CD14-positive monocyte (primary cell): ENCODE data around the gene TENT4B. TPM values are rescaled to one million over a fixed set of nuclear protein-coding genes. Genes with fewer than 3 reads are reported as not detected.

Experiments used
- DNase-seq, 3 donors: peaks; one replicate each; pipeline ENCODE4 v3.0.0-alpha.2; 2011 to 2022
- H2AFZ ChIP-seq: 2 replicates; pipeline ENCODE4 v1.6.0; 2012; ENCODE audit warnings: mild to moderate bottlenecking, low read depth, low read length, inconsistent platforms; ENCODE audit not compliant: insufficient read depth, poor library complexity, severe bottlenecking
- H3K27ac ChIP-seq, 2 donors: 1 replicate in 1 of 2; 2 replicates in 1 of 2; pipeline ENCODE4 v1.5.1; 2012 to 2013; ENCODE audit warnings: low read length in 2 of 2, control low read depth in 1 of 2, inconsistent platforms in 1 of 2, low read depth in 1 of 2, mild to moderate bottlenecking in 1 of 2
- H3K27me3 ChIP-seq, 2 donors: one replicate each; pipeline versions ENCODE4 v1.6.0 to v1.6.1; 2011 to 2013; ENCODE audit warnings: low read length in 2 of 2; ENCODE audit not compliant: control insufficient read depth in 2 of 2, insufficient read depth in 2 of 2
- H3K36me3 ChIP-seq, 2 donors: replicated peaks in 1 of 2; 1 replicate in 1 of 2; 2 replicates in 1 of 2; pipeline versions ENCODE4 v1.5.1 to v1.6.1; 2012 to 2013; ENCODE audit warnings: low read length in 2 of 2, control low read depth in 1 of 2, inconsistent platforms in 1 of 2, mild to moderate bottlenecking in 1 of 2; ENCODE audit not compliant: insufficient read depth in 2 of 2, control insufficient read depth in 1 of 2
- H3K4me1 ChIP-seq, 2 donors: 1 replicate in 1 of 2; 2 replicates in 1 of 2; pipeline versions ENCODE4 v1.5.1 to v1.6.1; 2012 to 2013; ENCODE audit warnings: low read length in 2 of 2, control low read depth in 1 of 2, inconsistent platforms in 1 of 2, mild to moderate bottlenecking in 1 of 2, moderate library complexity in 1 of 2; ENCODE audit not compliant: insufficient read depth in 2 of 2, control insufficient read depth in 1 of 2
- H3K4me2 ChIP-seq: replicated peaks from 2 replicates; pipeline ENCODE3; 2012; ENCODE audit warnings: low read length, moderate library complexity, mild to moderate bottlenecking; ENCODE audit not compliant: poor library complexity, severe bottlenecking; ENCODE audit errors: extremely low read depth
- H3K4me3 ChIP-seq, 3 experiments: fragments of 200-600 bp in 1 of 3; sonication (generic) in 1 of 3; replicated peaks in 1 of 3; 1 replicate in 2 of 3; 2 replicates in 1 of 3; pipeline ENCODE4 v1.5.1; 2011 to 2013; ENCODE audit warnings: low read length in 3 of 3, mild to moderate bottlenecking in 3 of 3, control low read depth in 2 of 3, low read depth in 2 of 3, inconsistent platforms in 1 of 3, moderate library complexity in 1 of 3
- H3K79me2 ChIP-seq: 2 replicates; pipeline ENCODE4 v1.6.0; 2012; ENCODE audit warnings: mild to moderate bottlenecking, control low read depth, inconsistent platforms, low read length, moderate library complexity; ENCODE audit not compliant: insufficient read depth
- H3K9ac ChIP-seq: 2 replicates; pipeline ENCODE4 v1.6.0; 2017; ENCODE audit warnings: low read length, mild to moderate bottlenecking; ENCODE audit not compliant: insufficient read depth, poor library complexity, severe bottlenecking
- H3K9me3 ChIP-seq, 2 donors: replicated peaks in 1 of 2; 1 replicate in 1 of 2; 2 replicates in 1 of 2; pipeline versions ENCODE4 v1.5.1 to v1.6.1; 2012 to 2013; ENCODE audit warnings: low read length in 2 of 2, control low read depth in 1 of 2; ENCODE audit not compliant: control insufficient read depth in 1 of 2, insufficient read depth in 1 of 2
- H4K20me1 ChIP-seq: 2 replicates; pipeline ENCODE4 v1.6.0; 2012; ENCODE audit warnings: mild to moderate bottlenecking, low read length, control low read depth, moderate library complexity; ENCODE audit not compliant: insufficient read depth
- H3K27ac Mint-ChIP-seq, 7 donors: one replicate each; pipeline ENCODE4 v1.8.0; 2020; ENCODE audit warnings: mild to moderate bottlenecking in 7 of 7, mixed read lengths in 7 of 7, moderate library complexity in 6 of 7, inconsistent platforms in 2 of 7
- H3K27me3 Mint-ChIP-seq, 3 donors: one replicate each; pipeline ENCODE4 v1.8.0; 2021 to 2022; ENCODE audit warnings: low read depth in 3 of 3, mild to moderate bottlenecking in 3 of 3, mixed read lengths in 3 of 3, moderate library complexity in 3 of 3, inconsistent platforms in 1 of 3
- H3K36me3 Mint-ChIP-seq, 2 donors: one replicate each; pipeline ENCODE4 v1.8.0; 2020; ENCODE audit warnings: mixed read lengths in 2 of 2, inconsistent platforms in 1 of 2, mild to moderate bottlenecking in 1 of 2
- H3K4me1 Mint-ChIP-seq: one replicate; pipeline ENCODE4 v1.8.0; 2020; ENCODE audit warnings: mild to moderate bottlenecking, mixed read lengths
- H3K4me3 Mint-ChIP-seq, 2 donors: one replicate each; pipeline ENCODE4 v1.8.0; 2020; ENCODE audit warnings: mild to moderate bottlenecking in 2 of 2, mixed read lengths in 2 of 2, moderate library complexity in 1 of 2
- H3K9me3 Mint-ChIP-seq, 7 donors: one replicate each; pipeline ENCODE4 v1.8.0; 2020 to 2022; ENCODE audit warnings: mixed read lengths in 7 of 7, mild to moderate bottlenecking in 6 of 7, moderate library complexity in 6 of 7, inconsistent platforms in 2 of 7
- WGBS: methylation state at CpG from one replicate; pipeline ENCODE4 v1.1.5; 2013; ENCODE audit warnings: missing lambda C conversion rate; ENCODE audit not compliant: insufficient coverage; 5-methylcytosine and 5-hydroxymethylcytosine counted together
- intact Hi-C, 2 donors: fragments of 100-400 bp; cut with micrococcal nuclease; formaldehyde crosslinking; loops; one replicate each; pipeline versions ENCODE4 v1.15.0 to v1.15.1; 2023
- polyA plus RNA-seq, 3 donors: library from polyadenylated mRNA; depleted of rRNA in 1 of 3; unstranded in 2 of 3; stranded (reverse) in 1 of 3; fragments of 300-500 nt in 2 of 3; fragments of >200 nt in 1 of 3; fragmentation: Illumina TruSeq in 2 of 3; gene quantifications; 1 replicate in 2 of 3; 2 replicates in 1 of 3; pipeline ENCODE4 v1.2.3, GENCODE V29; 2012 to 2021
- TF ChIP-seq, protein P1 (sequence below): fragments of 200-600 bp; IDR thresholded peaks from one replicate; pipeline ENCODE4 v1.8.0; 2022; ENCODE audit warnings: antibody characterized with exemption, mild to moderate bottlenecking

The TENT4B gene
- polyA plus RNA-seq, 3 donors: 1.4 to 9.0 (median 1.7) TPM

DNA sequence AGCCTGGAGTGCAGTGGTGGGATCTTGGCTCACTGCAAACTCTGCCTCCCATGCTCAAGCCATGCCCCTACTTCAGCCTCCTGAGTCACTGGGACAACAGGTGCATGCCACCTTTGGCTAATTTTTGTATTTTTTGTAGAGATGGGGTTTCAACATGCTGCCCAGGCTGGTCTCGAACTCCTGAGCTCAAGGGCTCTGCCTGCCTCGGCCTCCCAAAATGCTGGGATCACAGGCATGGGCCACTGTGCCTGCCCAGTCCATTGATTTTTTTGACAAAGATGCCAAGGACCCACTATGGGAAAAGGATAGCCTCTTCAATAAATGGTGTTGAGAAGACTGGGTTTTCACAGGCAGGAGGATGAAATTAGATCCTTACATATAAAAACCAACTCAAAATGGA, 102.4 kb downstream of the TENT4B start:
- Histone ChIP-seq H3K4me1 (peaks cover 28 to 42% of the 10 kb centered on the region in 2 donors), H2AFZ (no peak overlapping the region), H3K4me3 (no peak overlapping the region), H3K4me2 (no peak overlapping the region), H3K27ac (no peak overlapping the region), H3K9ac (no peak overlapping the region), H3K27me3 (no peaks in the 10 kb centered on the region), H3K9me3 (no peaks in the 10 kb centered on the region), H3K36me3 (no peaks in the 10 kb centered on the region), H4K20me1 (peaks cover 14% of the 10 kb centered on the region), H3K79me2 (peaks cover 24% of the 10 kb centered on the region)
- no peak overlapping the region for H3K27ac Mint-ChIP-seq
- H3K9me3 Mint-ChIP-seq: peaks cover 2 to 8% (median 6%) of the 10 kb centered on the region in 7 donors
- WGBS: 100% methylated on average over 2 of the region's 2 CpGs
- H3K4me3 Mint-ChIP-seq: no peak overlapping the region
- peaks cover 2 to 12% (median 3%) of the 10 kb centered on the region in 3 donors for H3K27me3 Mint-ChIP-seq
- H3K36me3 Mint-ChIP-seq: peaks cover 12 to 17% of the 10 kb centered on the region in 2 donors
- peaks cover 48% of the 10 kb centered on the region for H3K4me1 Mint-ChIP-seq
- intact Hi-C loops: no loop called here
- TF ChIP-seq, protein P1, sequence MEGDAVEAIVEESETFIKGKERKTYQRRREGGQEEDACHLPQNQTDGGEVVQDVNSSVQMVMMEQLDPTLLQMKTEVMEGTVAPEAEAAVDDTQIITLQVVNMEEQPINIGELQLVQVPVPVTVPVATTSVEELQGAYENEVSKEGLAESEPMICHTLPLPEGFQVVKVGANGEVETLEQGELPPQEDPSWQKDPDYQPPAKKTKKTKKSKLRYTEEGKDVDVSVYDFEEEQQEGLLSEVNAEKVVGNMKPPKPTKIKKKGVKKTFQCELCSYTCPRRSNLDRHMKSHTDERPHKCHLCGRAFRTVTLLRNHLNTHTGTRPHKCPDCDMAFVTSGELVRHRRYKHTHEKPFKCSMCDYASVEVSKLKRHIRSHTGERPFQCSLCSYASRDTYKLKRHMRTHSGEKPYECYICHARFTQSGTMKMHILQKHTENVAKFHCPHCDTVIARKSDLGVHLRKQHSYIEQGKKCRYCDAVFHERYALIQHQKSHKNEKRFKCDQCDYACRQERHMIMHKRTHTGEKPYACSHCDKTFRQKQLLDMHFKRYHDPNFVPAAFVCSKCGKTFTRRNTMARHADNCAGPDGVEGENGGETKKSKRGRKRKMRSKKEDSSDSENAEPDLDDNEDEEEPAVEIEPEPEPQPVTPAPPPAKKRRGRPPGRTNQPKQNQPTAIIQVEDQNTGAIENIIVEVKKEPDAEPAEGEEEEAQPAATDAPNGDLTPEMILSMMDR: no peak
- no peak for DNase-seq

DNA sequence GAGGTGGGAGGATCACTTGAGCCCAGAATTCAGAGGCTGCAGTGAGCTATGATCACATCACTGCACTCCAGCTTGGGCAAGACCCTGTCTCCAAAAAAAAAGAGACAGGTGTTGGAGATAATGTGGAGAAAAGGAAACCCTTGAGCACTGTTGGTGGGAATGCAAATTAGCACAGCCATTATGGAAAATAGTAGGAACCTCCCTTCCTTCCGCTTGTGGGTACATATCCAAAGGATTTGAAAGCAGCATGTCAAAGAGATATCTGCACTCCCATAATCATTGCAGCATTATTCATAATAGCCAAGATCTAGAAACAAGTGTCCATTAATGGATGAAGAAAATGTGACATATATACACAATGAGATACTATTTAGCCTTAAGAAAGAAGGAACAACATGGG, 103.5 kb downstream of the TENT4B start:
- intact Hi-C loops: no loop called here
- Histone ChIP-seq H4K20me1 (peaks cover 14% of the 10 kb centered on the region), H3K36me3 (no peaks in the 10 kb centered on the region), H2AFZ (no peak overlapping the region), H3K4me3 (no peak overlapping the region), H3K4me2 (no peak overlapping the region), H3K9ac (no peak overlapping the region), H3K79me2 (peaks cover 32% of the 10 kb centered on the region), H3K27me3 (no peaks in the 10 kb centered on the region), H3K4me1 (peaks cover 23 to 38% of the 10 kb centered on the region in 2 donors), H3K27ac (no peak overlapping the region), H3K9me3 (no peaks in the 10 kb centered on the region)
- no CpG with 5 or more reads among the region's 1 CpG for WGBS
- no peak overlapping the region for H3K4me3 Mint-ChIP-seq
- peaks cover 3 to 9% (median 8%) of the 10 kb centered on the region in 7 donors for H3K9me3 Mint-ChIP-seq
- DNase-seq: no peak
- no peak overlapping the region for H3K27ac Mint-ChIP-seq
- H3K36me3 Mint-ChIP-seq: peaks cover 13 to 15% of the 10 kb centered on the region in 2 donors
- TF ChIP-seq, protein P1: no peak
- H3K4me1 Mint-ChIP-seq: peaks cover 47% of the 10 kb centered on the region
- peaks cover 2 to 14% (median 5%) of the 10 kb centered on the region in 3 donors for H3K27me3 Mint-ChIP-seq
